HT-29 (cell line): ENCODE measurements around the gene COG2. TPM values are rescaled to one million over a fixed set of nuclear protein-coding genes. Genes with fewer than 3 reads are reported as not detected.
A peak's percentile ranks its signal among the peaks of the same experiment; 100 is the strongest.
"Not testable (repeated sequence)": the region's sequence is repeated elsewhere in the genome, so short reads cannot be mapped to it uniquely, and the experiment has no call there.

ENCODE experiments used
- DNase-seq: peaks from one replicate; pipeline ENCODE4 v3.0.0-alpha.2; 2015; ENCODE audit warnings: low spot score
- total RNA-seq: library from RNA; depleted of rRNA; stranded (reverse); fragments of >200 nt; shearing (Covaris generic); gene quantifications from 2 replicates; pipeline ENCODE4 v1.2.3, GENCODE V29; 2014; rRNA removed

Gene COG2, protein sequence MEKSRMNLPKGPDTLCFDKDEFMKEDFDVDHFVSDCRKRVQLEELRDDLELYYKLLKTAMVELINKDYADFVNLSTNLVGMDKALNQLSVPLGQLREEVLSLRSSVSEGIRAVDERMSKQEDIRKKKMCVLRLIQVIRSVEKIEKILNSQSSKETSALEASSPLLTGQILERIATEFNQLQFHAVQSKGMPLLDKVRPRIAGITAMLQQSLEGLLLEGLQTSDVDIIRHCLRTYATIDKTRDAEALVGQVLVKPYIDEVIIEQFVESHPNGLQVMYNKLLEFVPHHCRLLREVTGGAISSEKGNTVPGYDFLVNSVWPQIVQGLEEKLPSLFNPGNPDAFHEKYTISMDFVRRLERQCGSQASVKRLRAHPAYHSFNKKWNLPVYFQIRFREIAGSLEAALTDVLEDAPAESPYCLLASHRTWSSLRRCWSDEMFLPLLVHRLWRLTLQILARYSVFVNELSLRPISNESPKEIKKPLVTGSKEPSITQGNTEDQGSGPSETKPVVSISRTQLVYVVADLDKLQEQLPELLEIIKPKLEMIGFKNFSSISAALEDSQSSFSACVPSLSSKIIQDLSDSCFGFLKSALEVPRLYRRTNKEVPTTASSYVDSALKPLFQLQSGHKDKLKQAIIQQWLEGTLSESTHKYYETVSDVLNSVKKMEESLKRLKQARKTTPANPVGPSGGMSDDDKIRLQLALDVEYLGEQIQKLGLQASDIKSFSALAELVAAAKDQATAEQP
- 15.8 and 18.6 TPM in 2 replicates for total RNA-seq

DNA sequence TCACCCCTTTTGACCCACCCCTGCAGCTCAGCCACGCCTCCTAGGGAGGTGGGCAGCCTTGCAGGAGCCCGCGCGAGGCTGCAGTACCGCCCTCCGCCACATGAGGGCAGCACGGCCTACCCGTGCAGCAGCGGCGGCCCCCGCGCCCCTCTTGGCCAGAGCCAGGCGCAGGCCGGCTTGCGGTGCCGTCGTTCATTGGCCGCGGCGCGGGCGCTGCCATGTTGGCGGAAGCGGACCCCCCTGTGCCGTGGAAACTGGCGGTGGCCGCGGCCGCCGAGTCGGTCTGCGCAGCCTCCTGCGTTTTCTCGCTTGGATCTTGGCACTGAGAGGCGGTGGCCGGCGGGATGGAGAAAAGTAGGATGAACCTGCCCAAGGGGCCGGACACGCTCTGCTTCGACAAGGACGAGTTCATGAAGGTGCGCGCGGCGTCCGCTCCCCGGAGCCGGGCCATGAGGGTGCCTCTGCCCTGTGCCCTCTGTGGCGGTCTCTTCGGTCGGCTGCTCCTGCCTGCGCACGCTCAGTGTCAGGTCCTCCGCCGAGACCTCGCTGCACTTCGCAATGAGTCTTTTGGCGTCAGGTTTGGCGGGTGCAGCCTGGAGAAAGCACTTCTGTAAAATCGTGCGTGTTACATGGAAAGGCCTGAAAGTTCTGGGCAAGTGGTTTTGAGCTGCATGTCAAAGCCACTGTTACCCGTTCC lies at the start of gene COG2:
Gene COG2 (plus strand): TSS at position 219 of the 697 bp plus-strand sequence. CDS start 126 bp downstream, at position 345.
- peak; percentile 93 for DNase-seq

DNA sequence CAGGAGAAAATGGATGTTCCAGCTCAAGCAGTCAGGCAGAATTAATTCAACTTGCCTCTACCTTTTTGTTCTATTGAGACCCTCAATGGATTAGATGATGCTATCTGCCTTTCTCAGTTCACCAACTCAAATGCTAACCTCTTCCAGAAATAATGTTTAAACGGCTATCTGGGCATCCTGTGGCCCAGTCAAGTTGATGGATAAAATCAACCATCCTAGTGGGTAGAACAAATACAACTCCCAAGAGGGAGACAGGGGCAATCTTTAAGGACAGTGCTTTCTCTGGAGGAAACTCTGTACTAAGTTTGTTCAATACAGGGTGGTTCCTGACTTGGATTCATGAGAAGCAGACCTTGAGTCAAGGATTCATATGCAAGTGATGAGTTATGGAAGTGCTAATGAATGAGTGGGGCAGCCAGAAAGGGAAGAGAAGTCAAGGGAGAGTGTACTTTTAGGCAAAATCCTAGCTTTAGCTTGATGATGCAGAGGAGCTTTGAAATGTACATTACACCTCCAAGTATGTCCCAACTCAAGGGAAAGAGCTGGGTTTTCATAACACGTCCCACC lies 49.4 kb upstream of the COG2 start:
- DNase-seq: no peak

DNA sequence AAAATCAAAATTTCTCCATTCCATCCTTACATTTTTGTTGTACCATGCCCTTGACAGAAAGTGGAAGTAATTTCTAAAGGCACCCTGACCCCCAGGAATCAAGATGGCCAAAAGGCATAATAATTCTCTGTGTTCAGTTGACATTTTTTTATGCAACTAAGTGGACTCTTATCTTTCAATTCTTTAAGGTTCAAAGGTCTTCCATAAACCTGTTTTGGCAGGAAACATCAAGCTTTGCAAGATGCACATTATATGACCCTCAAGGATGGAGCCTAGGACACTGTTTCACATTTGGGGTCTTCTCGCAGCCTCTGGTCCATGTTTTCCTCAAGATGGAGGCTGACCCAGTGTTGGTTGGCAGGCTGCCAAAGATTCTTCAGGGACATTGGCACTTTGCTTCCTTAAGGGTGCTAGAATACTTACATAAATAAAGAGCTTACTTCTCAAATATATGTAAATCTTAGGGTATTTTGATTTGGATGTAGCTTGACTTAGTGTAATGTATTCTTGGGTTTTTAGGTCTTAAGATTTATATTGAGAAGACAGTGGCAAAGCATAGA lies 48.0 kb upstream of the COG2 start:
- DNase-seq: peak; percentile 22

DNA sequence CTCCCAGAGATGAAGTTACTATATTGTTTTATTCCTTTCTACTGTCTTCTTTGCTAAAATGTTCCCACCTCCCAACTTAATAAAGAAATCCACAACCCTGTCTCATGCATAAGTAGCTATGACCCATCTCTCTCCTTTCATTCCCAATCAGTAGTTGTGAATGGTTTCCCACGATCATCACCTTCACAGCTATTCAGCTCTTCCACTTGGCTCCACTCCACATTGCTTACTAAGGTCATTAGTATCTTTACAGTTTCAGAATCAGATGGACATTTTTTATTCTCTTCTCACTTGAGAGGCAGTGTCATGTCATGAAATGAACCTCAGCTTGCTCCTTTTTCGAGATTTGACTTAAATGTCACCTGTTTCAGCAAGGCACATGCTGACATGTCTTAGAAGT lies 47.1 kb upstream of the COG2 start:
- DNase-seq: no peak

DNA sequence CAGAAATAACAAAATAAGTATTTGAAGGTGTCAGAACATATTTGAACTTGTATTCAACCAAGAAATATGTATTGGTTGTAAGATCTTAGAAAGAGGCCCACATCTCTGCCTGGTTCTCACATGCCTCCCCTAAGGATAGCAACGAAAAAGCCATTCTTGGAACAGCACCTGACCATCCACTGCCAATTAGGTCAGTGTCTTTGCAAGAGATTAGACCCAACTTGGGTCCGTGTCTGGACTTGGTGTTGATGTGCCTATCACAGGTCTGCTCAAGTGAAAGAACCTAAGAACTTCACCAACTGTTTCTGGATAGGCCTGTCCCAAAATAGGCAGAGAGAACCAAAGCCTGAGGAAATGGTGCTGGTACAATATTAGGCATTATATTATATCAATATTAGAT lies 46.0 kb upstream of the COG2 start:
- DNase-seq: no peak

DNA sequence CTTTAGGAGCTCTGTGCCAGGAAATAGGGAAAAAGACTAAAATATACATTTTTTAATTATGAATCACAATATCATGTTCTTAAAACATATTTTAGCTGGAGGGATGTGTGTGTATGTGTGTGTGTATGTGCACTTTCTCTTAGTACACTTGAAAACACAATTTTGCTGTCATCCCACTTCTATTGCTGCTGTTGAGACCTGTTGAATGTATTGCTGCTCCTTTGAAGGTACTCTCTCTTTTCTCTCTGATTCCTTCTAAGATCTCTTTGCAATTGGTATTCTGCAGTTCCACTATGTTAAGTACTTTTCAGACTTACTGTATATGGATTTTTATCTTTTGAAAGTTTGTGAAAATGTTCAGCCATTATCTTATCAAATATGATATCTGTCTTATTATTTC lies 43.5 kb upstream of the COG2 start:
- DNase-seq: no peak

DNA sequence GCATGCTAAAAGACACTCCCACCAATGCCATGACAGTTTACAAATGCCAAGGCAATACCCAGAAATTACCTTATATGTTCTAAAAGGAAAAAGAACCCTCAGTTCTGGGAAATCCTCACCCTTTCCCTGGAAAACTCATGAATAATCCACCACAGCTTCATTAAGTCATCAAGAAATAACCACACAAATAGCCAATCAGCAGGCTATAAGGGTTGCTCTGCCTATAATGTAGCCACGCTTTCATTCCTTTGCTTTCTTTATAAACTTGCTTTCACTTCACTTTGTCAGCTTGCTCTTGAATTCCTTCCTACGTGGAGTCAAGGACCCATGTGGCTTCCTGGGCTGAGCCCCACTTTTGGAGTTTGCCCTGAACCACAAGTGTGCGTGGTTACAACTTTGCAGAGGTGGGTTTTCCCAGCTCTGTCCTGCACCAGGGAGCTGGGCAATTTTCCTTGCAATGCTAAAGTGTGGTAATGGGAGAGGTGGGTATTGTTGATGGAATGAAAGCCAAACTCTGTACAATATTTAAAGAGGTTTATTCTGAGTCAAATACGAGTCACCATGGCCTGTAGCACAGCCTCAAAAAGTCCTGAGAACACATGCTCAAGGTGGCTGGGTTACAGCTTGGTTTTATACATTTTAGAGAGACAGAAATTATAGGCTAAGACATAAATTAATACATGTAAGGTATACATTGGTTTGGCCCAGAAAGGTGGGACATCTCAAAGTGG lies 42.2 kb upstream of the COG2 start:
- DNase-seq: no peak

DNA sequence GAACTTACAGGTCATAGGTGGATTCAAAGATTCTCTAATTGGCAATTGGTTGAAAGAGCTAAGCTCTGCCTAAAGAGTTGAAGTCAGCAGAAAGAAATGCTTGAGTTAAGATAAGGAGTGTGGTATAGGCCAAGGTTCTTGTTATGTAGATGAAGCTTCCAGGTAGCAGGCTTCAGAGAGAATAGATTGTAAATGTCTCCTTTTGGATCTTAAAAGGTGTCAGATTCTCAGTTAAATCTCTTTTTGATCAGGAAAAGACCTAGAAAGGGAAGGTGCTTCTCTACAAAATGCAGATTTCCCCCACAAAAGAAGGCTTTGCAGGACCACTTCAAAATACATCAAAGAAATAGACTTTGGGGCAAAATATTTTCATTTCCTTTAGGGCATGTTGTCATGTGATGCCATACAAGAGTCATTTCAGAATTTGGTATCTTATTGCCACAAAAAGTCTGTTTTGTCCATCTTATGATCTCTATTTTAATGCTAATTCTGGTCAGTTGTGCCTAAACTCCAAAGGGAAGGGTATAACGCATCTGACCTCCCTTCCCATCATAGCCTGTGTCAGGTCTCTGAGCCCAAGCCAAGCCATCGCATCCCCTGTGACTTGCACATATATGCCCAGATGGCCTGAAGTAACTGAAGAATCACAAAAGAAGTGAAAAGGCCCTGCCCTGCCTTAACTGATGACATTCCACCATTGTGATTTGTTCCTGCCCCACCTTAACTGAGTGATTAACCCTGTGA lies 41.5 kb upstream of the COG2 start:
- not testable (repeated sequence) for DNase-seq

DNA sequence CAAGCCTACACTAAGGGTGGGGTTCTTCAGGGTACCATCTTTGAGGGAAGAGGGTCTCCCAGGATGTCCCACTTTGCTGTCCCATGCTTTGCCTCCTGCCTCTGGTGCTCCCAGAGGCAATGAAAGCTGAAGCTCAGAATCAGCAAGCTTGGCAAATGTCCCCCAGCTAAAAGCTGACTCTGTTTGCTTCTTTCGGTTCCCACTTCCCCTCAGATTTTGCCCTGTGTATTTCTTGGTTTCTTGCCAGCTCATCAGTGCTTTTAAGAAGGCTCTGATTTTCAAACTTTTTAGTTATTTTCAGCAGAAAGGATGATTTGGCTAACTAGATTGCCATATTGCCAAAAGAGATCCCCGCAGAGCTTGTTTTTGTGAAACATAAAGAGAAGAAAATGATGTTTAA lies 33.1 kb upstream of the COG2 start:
- no peak for DNase-seq

DNA sequence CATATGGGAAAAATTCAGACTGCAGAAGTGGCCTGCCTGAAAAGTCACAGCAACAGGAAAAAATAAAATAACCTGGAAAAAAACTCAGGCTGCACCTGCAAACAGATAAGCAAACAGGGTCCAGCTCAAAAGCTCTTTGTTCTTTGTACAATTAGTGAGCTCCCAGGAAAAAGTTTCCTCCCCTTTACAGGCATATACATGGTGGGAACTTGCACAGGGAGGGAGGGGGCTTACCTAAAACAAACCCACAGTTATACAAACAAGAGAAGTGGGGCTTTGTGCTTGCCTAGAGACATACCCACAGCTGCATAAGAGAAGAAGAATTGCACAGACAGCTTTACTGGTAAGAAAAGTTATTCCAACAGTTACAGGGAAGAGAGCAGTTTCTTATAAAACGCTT lies 31.7 kb upstream of the COG2 start:
- no peak for DNase-seq

DNA sequence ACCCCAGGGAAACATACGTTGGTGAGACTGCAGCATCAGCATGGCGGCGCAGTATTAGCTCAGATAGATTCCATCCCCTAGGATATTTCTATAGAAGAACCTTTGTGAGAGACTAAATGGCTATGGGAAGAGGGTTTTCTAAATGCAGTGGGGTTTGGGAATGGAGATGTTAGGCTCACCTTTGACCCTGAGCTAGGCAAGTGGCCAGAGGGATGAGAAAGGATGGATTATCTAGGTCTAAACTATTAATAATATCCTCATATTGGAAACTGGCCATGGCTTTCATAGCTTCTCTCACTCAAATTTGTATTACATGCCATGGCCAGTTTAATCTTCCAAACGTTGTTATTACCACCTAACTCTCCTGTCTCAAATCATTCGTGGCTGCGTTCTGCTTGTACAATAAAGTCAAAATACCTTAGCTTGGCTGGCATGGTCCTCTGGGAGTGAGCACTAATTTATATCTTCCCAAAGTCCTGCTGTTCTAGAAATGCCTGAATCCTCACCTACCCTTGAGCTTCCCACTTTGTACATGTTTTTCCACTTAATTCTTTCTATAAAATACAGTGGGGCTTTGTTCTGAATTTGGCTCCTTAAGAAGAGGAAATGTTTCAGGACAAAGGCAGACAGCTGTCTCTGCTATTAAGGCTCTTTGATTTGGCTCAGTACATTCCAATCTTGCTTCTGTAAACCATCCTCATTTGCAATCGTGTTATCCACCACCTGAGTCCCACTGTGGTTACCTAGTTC lies 31.0 kb upstream of the COG2 start:
- DNase-seq: no peak

DNA sequence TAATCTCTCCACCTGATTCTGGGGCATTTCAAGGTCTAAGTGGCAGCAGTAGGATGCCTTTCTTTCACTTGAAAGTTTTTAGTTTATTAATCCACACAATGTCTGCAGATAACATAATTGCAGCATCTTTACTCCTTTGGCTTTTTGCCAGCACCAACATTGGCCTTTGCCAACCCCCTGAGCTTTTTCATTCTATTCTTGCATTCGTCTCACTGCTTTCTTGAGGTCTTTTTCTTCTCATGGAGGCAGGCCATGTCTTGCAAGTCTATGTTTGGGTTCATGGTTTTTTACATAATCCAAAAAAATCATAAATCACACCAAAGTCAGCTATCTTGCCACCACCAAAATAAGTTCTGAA lies 30.4 kb upstream of the COG2 start:
- no peak for DNase-seq

DNA sequence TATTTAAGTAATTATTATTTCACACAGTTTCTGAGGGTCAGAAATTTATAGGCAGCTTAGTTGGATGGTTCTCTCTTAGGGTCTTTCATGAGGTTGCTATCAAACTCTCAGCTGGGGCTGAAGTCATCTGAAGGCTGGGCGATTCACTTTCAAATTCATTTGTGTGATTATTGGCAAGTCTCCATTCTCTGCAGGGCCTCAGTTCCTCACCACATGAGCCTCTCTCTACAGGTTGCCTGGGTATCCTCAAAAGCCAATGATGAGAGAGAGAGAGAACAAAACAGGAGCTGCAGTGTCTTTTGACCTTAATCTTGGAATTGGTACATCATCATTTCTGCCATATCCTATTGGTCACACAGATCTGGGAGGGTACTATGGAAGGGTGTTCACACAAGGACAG lies 29.6 kb upstream of the COG2 start:
- no peak for DNase-seq

DNA sequence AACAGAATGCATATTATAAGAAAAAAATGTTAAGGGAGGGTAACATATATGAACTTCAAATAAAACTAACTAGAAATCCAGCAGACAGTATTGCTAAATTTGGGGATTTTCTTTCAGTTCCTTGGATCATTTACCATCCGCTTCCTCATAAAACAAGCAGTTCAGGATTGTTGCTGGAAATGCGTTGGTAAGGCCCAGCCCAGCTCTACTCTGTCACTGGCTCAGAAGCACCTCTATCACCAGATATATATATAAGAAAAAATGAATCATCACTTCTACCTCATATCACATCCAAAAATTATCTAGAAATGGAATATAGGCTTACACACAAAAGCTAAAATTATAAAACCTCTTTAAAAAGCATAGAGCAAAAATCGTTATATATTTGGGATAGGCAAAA lies 28.2 kb upstream of the COG2 start:
- no peak for DNase-seq

DNA sequence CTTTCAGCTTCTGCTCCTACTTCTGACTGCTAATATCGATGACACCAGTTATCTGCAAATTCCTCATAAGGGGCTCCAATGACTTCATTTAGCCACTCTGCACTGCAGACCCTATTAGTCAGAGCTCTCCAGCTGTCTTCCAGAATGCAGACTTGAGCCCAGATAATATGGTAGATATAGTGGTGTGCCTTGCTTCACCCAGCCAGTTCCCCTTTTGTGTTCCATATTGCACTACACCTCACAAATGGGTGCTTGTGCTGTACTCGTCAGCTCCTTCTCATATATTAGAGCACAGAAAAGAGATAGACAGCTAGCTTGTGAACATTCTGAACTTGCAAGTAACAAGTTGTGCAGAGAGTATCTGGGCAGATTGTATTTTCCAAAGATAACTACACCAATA lies 23.7 kb upstream of the COG2 start:
- no peak for DNase-seq

DNA sequence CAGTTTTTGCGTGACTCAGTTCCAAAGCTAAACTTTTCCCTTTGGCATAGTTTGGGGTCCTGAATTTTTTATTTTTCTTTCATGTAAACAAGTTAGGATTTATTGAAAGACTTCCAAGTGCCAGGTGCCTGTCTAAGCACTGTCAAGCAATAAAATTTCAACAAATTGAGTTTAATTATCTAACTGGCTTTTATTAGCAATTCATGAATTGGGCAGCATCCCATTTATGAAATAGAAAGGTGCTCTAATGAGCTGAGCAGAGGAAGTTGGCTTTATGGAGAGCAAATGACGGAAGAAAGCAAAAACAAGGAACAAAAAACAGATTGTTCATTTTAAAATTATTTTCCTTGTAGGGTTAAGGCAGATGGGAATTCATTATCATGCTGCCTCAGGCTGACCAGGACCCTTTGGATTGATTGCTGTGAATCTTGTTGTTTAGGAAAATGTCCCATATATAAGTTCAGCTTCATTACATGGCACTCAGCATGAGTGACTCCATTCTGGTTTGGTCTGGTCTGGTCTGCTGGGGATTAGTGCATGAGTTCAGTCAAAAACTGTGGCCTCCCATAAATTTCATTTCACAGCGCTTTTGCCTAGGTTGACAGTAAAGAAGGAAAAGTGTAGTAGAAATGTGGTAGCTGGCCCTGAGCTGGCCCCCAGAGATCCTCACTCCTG lies 21.5 kb upstream of the COG2 start:
- DNase-seq: no peak

DNA sequence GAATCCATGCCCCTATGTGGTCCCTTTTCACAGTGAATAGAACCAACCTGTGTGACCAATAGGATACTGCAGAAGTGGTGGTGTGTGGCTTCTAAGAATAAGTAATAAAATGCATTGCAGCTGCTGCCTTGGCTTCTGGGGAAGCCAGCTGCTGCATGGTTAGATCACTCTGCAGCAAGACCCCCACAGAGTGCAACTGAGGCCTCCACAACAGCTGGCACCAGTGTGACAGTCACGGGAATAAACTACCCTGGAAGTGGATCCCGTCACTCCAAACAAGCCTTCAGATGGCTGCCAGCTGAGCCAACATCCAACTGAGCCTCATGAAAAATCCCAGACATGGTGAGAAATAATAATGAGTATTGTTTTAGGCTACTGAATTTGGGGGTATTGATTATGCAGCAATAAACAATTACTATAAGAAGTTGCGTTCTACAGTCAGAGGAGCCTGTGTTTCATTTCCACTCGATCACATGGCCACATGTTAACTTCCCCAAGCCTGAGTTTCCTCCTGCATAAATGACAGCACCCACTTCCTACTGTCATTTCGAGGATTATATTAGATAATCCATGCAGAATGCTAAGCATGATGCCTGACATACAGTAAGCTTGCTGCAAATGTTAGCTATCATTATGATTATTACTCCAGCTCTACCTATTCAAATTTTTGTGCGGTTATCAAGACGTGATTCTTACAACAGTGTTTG lies 20.8 kb upstream of the COG2 start:
- DNase-seq: no peak

DNA sequence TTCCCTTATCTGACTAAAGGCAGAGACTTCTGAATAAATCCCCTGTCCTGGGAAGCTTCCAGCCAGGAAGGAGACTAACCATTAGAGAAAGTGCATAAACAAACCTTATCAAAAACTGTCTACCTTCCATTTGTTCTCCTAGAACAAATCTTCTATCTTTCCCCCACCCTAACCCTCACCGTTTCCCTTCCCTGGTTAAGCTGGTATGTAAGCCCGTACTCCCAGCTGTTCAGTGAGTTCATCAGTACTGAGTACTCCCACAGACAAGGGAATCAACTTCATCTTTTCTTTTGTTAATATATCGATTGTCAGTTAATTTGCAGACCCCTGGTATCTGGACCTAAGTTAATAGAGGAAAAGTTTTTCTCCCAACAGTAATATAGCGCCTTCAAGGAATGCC lies 20.1 kb upstream of the COG2 start:
- DNase-seq: no peak
